ENCODE data around the gene TMEM117.

- TF ChIP-seq, protein P1, sequence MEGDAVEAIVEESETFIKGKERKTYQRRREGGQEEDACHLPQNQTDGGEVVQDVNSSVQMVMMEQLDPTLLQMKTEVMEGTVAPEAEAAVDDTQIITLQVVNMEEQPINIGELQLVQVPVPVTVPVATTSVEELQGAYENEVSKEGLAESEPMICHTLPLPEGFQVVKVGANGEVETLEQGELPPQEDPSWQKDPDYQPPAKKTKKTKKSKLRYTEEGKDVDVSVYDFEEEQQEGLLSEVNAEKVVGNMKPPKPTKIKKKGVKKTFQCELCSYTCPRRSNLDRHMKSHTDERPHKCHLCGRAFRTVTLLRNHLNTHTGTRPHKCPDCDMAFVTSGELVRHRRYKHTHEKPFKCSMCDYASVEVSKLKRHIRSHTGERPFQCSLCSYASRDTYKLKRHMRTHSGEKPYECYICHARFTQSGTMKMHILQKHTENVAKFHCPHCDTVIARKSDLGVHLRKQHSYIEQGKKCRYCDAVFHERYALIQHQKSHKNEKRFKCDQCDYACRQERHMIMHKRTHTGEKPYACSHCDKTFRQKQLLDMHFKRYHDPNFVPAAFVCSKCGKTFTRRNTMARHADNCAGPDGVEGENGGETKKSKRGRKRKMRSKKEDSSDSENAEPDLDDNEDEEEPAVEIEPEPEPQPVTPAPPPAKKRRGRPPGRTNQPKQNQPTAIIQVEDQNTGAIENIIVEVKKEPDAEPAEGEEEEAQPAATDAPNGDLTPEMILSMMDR (optimal IDR thresholded peaks at IDR 0.05 in 1 of 3, IDR thresholded peaks at IDR 0.05 in 1 of 3, conservative IDR thresholded peaks at IDR 0.05 in 1 of 3; ENCODE audit: extremely low read depth in 1 of 3, insufficient read depth in 2 of 3, low read length in 3 of 3), result no peak
- no peak for TF ChIP-seq EZH2 (IDR thresholded peaks at IDR 0.05; ENCODE audit: low read length)
Observed at GRCh38 chr12:44307506-44308168, 471.8 kb downstream of the TMEM117 start.

All from keratinocyte (primary cell).